ENCODE measurements around the gene KLHDC1. TPM values are rescaled to one million over a fixed set of nuclear protein-coding genes. Genes with fewer than 3 reads are reported as not detected.

The KLHDC1 gene
- total RNA-seq, 1 experiment from 2014 or later = 0.98 TPM

DNA sequence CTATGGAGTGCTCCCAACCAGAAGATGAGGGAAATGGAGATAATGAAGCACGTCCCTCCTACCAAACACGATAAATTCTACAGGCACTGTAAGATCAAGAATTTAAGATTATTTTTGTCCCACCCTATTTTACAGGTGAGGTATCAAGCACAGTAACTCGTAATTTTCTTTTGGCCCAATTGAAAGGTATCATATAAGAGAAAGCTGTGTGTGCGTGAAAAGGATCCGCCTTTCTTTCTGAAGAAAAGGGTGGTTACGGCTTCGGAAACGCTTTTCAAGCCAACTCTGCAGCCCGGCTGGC lies 74.3 kb downstream of the KLHDC1 start:
- BruUV-seq (replicated peaks) = no TSS peak
- peak overlapping the region; percentile 74 to 99 for H3K4me3 ChIP-seq (replicated peaks in 1 of 2; ENCODE audit: low read depth in 1 of 2, low read length in 2 of 2)
- ChIA-PET RAD21 (ENCODE audit: low non-redundant PET in 1 of 2, low total read pairs in 2 of 2, uncharacterized antibody in 2 of 2, unreplicated experiment in 2 of 2) (interaction anchor here (0.6 to 0.8 kb wide), 4 partner anchors 61 to 179 kb away, joined by 3 to 5 read pairs (median 4); no protein-coding TSS in a partner anchor), CTCF (interaction anchor here (1.3 to 1.4 kb wide), 3 partner anchors 9 to 133 kb away, joined by 3 to 9 read pairs (median 3); no protein-coding TSS in a partner anchor), POLR2A (interaction anchor here (0.9 to 2.1 kb wide), 5 partner anchors 75 to 133 kb away, joined by 3 to 8 read pairs (median 4); partner anchors contain the start of gene NEMF)
- peaks cover 17% of the 10 kb centered on the region; the same call in 1 of the 2 replicates for H3K79me2 ChIP-seq (ENCODE audit: insufficient read depth, low read length)
- TF ChIP-seq SP1 (IDR thresholded peaks at IDR 0.05; ENCODE audit: low read depth) = no peak
- TF ChIP-seq POLR2A (IDR thresholded peaks at IDR 0.05; ENCODE audit: borderline replicate concordance, extremely low read depth, insufficient read depth, insufficient read length) = peak; percentile 15
- H3K4me2 ChIP-seq (ENCODE audit: low read length) = peak overlapping the region; percentile 97
- H3K4me1 ChIP-seq (ENCODE audit: control insufficient read depth in 1 of 2, insufficient read depth in 2 of 2, low read length in 2 of 2) = peaks cover 13 to 32% of the 10 kb centered on the region in 2 experiments
- DNase-seq (ENCODE audit: low read depth, low spot score) (no peak), ATAC-seq (no peak)
- no peaks in the 10 kb centered on the region for H3K27me3 ChIP-seq (ENCODE audit: insufficient read depth, low read length)
- no peaks in the 10 kb centered on the region for H4K20me1 ChIP-seq (ENCODE audit: insufficient read depth)
- no peaks in the 10 kb centered on the region for H3K9me2 ChIP-seq (ENCODE audit: insufficient read depth)
- no peaks in the 10 kb centered on the region for H3K9me3 ChIP-seq (ENCODE audit: control insufficient read depth in 1 of 2, insufficient read depth in 1 of 2, low read depth in 1 of 2, low read length in 2 of 2)
- intact Hi-C loops (cut with micrococcal nuclease) = loop anchor here (5.0 kb wide), 1 partner anchor 80 kb away; the partner anchor contains the start of gene POLE2
- peak overlapping the region; percentile 95 for H3K27ac ChIP-seq (ENCODE audit: low read depth, low read length)
- no peaks in the 10 kb centered on the region for H3K36me3 ChIP-seq (ENCODE audit: control insufficient read depth in 1 of 2, insufficient read depth in 2 of 2, low read length in 2 of 2)
- peak overlapping the region; percentile 96 for H3K9ac ChIP-seq (ENCODE audit: low read length)
- peak overlapping the region; percentile 95 for H2AFZ ChIP-seq (ENCODE audit: low read depth, low read length, poor library complexity, severe bottlenecking)

- Histone ChIP-seq H3K9me3 (ENCODE audit: control insufficient read depth in 1 of 2, insufficient read depth in 1 of 2, low read depth in 1 of 2, low read length in 2 of 2) (no peaks in the 10 kb centered on the region), H3K4me2 (ENCODE audit: low read length) (peak within 1 kb of the TSS; percentile 97), H3K27me3 (ENCODE audit: insufficient read depth, low read length) (no peaks in the 10 kb centered on the region), H3K4me1 (ENCODE audit: control insufficient read depth in 1 of 2, insufficient read depth in 2 of 2, low read length in 2 of 2) (peaks cover 13 to 32% of the 10 kb centered on the region in 2 experiments), H3K9ac (ENCODE audit: low read length) (peak within 1 kb of the TSS; percentile 96), H3K79me2 (ENCODE audit: insufficient read depth, low read length) (peaks cover 17% of the 10 kb centered on the region; the same call in 1 of the 2 replicates), H2AFZ (ENCODE audit: low read depth, low read length, poor library complexity, severe bottlenecking) (peak within 1 kb of the TSS; percentile 95), H3K4me3 (replicated peaks in 1 of 2; ENCODE audit: low read depth in 1 of 2, low read length in 2 of 2) (peak within 1 kb of the TSS; percentile 74 to 99), H3K27ac (ENCODE audit: low read depth, low read length) (peak within 1 kb of the TSS; percentile 95), H3K9me2 (ENCODE audit: insufficient read depth) (no peaks in the 10 kb centered on the region), H3K36me3 (ENCODE audit: control insufficient read depth in 1 of 2, insufficient read depth in 2 of 2, low read length in 2 of 2) (no peaks in the 10 kb centered on the region), H4K20me1 (ENCODE audit: insufficient read depth) (no peaks in the 10 kb centered on the region)
- POLR2A ChIA-PET = interaction anchor here (0.6 to 2.1 kb wide), 9 partner anchors 13 to 134 kb away, joined by 3 to 8 read pairs (median 3); partner anchors contain the start of gene NEMF
- DNase-seq (ENCODE audit: low read depth, low spot score) (peak; percentile 59), ATAC-seq (peak; percentile 90)
- RAD21 ChIA-PET (ENCODE audit: low non-redundant PET in 1 of 2, low total read pairs in 2 of 2, uncharacterized antibody in 2 of 2, unreplicated experiment in 2 of 2) = interaction anchor here (0.6 to 1.4 kb wide), 5 partner anchors 61 to 180 kb away, joined by 3 to 5 read pairs (median 3); no protein-coding TSS in a partner anchor
- TSS peak; percentile 81 for BruUV-seq (replicated peaks)
- intact Hi-C loops (cut with micrococcal nuclease) = loop anchor here (1.0 to 5.0 kb wide), 2 partner anchors 80 to 133 kb away; partner anchors contain the start of gene POLE2
- CTCF ChIA-PET = interaction anchor here (1.3 to 1.4 kb wide), 3 partner anchors 8 to 134 kb away, joined by 3 to 9 read pairs (median 3); no protein-coding TSS in a partner anchor
- TF ChIP-seq EZH2 (IDR thresholded peaks at IDR 0.05) (no peak), ELF1 (IDR thresholded peaks at IDR 0.05; ENCODE audit: borderline replicate concordance, low read depth) (no peak; the same call in 1 of the 2 replicates), MAX (IDR thresholded peaks at IDR 0.05) (peak; percentile 63), EGR1 (IDR thresholded peaks at IDR 0.05; ENCODE audit: low read depth) (peak; percentile 22; the same call in 1 of the 2 replicates), POLR2A (IDR thresholded peaks at IDR 0.05; ENCODE audit: borderline replicate concordance, extremely low read depth, insufficient read depth, insufficient read length) (peak; percentile 54), SRF (IDR thresholded peaks at IDR 0.05; ENCODE audit: low read depth) (peak; percentile 54; the same call in 1 of the 2 replicates), ZFX (IDR thresholded peaks at IDR 0.05) (peak; percentile 87), YY1 (IDR thresholded peaks at IDR 0.05; ENCODE audit: extremely low read depth, insufficient replicate concordance, low read depth, low read length) (peak; percentile 6)
- TF ChIP-seq, protein P1, sequence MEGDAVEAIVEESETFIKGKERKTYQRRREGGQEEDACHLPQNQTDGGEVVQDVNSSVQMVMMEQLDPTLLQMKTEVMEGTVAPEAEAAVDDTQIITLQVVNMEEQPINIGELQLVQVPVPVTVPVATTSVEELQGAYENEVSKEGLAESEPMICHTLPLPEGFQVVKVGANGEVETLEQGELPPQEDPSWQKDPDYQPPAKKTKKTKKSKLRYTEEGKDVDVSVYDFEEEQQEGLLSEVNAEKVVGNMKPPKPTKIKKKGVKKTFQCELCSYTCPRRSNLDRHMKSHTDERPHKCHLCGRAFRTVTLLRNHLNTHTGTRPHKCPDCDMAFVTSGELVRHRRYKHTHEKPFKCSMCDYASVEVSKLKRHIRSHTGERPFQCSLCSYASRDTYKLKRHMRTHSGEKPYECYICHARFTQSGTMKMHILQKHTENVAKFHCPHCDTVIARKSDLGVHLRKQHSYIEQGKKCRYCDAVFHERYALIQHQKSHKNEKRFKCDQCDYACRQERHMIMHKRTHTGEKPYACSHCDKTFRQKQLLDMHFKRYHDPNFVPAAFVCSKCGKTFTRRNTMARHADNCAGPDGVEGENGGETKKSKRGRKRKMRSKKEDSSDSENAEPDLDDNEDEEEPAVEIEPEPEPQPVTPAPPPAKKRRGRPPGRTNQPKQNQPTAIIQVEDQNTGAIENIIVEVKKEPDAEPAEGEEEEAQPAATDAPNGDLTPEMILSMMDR (IDR thresholded peaks at IDR 0.05 in 2 of 3, conservative IDR thresholded peaks at IDR 0.05 in 1 of 3; ENCODE audit: borderline replicate concordance in 1 of 3, insufficient read depth in 1 of 3, low read depth in 2 of 3, low read length in 2 of 3) = peak in 2 of 3 experiments; percentile 6 to 51; a peak in 3 of 6 replicates
- TF ChIP-seq, protein P2, sequence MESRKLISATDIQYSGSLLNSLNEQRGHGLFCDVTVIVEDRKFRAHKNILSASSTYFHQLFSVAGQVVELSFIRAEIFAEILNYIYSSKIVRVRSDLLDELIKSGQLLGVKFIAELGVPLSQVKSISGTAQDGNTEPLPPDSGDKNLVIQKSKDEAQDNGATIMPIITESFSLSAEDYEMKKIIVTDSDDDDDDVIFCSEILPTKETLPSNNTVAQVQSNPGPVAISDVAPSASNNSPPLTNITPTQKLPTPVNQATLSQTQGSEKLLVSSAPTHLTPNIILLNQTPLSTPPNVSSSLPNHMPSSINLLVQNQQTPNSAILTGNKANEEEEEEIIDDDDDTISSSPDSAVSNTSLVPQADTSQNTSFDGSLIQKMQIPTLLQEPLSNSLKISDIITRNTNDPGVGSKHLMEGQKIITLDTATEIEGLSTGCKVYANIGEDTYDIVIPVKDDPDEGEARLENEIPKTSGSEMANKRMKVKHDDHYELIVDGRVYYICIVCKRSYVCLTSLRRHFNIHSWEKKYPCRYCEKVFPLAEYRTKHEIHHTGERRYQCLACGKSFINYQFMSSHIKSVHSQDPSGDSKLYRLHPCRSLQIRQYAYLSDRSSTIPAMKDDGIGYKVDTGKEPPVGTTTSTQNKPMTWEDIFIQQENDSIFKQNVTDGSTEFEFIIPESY (IDR thresholded peaks at IDR 0.05; ENCODE audit: extremely low read depth, insufficient replicate concordance, low read length) = no peak
These were observed 74.8 kb downstream of the KLHDC1 start, which contains the start of gene KLHDC2 for GRCh38 chr14:49767571-49768300. KLHDC2 (plus strand) TSS chr14:49768153; CDS start chr14:49768469, 316 bp downstream.

All from HCT116 (cell line).